ENCODE data around the gene CCDC195. TPM values are rescaled to one million over a fixed set of nuclear protein-coding genes. Genes with fewer than 3 reads are reported as not detected.

CCDC195 gene
- total and polyA plus RNA-seq, 8 donors: not detected

DNA sequence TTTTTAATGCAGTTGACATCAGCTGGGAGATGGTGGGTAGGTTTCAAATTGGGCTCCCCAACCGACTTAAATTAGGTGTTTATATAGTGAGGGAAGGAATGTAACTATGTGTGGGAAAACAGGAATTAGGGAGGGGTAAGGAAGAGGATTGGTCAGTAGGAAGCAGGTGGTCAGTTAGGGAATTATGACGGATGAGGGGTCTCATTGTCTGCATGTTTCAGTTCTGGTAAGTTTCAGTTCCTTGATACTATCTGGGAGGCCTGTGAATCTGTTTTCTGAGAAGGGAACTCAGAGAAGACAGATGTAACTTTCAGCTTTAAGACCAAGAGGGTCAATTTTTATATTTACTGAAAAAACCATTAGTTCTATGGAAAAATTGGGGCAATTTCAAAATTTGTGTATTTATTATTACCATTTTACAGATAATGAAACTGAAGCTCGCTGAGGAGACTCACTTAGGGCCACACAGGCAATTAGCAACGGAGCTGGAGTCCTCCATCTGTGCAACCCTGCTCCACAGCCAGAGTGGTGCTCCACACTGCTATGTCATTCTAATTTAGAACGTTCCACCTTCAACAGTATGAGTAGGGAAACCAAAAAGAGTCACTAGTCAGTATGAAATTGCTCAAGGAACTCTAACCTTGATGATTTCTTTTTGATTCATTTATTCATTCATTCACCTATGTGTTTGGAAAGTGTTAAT, 36.0 kb upstream of the CCDC195 start:
- no peak overlapping the region for H3K4me3 ChIP-seq
- no peaks in the 10 kb centered on the region for H3K4me1 ChIP-seq
- ATAC-seq: no peak
- H3K27ac ChIP-seq: no peak overlapping the region
- DNase-seq: no peak
- no peaks in the 10 kb centered on the region for H3K27me3 ChIP-seq
- TF ChIP-seq, protein P1, sequence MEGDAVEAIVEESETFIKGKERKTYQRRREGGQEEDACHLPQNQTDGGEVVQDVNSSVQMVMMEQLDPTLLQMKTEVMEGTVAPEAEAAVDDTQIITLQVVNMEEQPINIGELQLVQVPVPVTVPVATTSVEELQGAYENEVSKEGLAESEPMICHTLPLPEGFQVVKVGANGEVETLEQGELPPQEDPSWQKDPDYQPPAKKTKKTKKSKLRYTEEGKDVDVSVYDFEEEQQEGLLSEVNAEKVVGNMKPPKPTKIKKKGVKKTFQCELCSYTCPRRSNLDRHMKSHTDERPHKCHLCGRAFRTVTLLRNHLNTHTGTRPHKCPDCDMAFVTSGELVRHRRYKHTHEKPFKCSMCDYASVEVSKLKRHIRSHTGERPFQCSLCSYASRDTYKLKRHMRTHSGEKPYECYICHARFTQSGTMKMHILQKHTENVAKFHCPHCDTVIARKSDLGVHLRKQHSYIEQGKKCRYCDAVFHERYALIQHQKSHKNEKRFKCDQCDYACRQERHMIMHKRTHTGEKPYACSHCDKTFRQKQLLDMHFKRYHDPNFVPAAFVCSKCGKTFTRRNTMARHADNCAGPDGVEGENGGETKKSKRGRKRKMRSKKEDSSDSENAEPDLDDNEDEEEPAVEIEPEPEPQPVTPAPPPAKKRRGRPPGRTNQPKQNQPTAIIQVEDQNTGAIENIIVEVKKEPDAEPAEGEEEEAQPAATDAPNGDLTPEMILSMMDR (IDR thresholded peaks at IDR 0.05): no peak
- no peaks in the 10 kb centered on the region for H3K36me3 ChIP-seq
- H3K9me3 ChIP-seq: peaks cover 0 to 4% of the 10 kb centered on the region in 2 donors
- intact Hi-C loops (cut with DNase I): no loop called here

DNA sequence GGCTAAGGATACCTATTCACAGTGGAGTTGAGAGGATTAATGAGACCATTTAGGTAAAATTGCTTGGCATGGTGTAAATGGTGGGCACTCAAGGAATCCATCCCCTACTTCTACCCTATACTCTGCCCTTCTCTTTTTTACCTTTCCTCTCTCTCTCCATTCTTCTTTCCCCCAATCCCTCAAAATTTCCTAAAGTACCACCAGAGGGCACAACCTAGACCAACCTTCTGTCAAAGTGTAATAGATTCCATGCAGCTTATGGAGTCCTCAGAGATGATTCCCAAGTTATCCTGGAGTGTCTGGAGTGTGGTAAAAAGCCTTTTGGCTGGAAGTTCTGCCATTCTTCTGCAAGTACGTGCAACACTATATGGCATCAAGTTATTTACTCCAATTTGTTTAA, 33.0 kb upstream of the CCDC195 start:
- H3K4me3 ChIP-seq: no peak overlapping the region
- TF ChIP-seq, protein P1 (IDR thresholded peaks at IDR 0.05): no peak
- H3K36me3 ChIP-seq: no peaks in the 10 kb centered on the region
- no peak for ATAC-seq
- no peaks in the 10 kb centered on the region for H3K9me3 ChIP-seq
- no peak for DNase-seq
- intact Hi-C loops (cut with DNase I): no loop called here
- no peak overlapping the region for H3K27ac ChIP-seq
- H3K4me1 ChIP-seq: no peaks in the 10 kb centered on the region
- no peaks in the 10 kb centered on the region for H3K27me3 ChIP-seq

DNA sequence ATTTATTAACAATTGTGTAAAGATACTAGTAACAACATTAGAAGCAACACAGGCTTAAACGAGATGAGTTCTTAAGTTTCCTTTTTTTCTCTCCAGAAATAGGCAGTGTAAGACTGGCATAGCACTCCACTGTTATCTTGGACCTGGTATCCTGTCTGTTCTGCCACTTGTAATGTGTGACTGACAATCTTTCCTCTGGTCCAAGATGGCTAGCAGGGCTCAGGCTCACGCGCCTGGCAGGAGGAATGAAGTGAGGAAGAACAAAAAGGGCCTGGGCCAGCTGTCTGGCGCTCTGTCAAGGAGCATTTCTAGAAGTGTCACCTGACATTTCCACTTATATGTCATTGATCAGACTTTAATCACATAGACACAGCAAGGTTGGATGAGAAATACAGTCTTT, 31.6 kb upstream of the CCDC195 start:
- H3K27me3 ChIP-seq: no peaks in the 10 kb centered on the region
- DNase-seq: no peak
- H3K36me3 ChIP-seq: no peaks in the 10 kb centered on the region
- no peak for ATAC-seq
- no peaks in the 10 kb centered on the region for H3K4me1 ChIP-seq
- intact Hi-C loops (cut with DNase I): no loop called here
- no peak overlapping the region for H3K4me3 ChIP-seq
- no peak overlapping the region for H3K27ac ChIP-seq
- TF ChIP-seq, protein P1 (IDR thresholded peaks at IDR 0.05): no peak
- no peaks in the 10 kb centered on the region for H3K9me3 ChIP-seq

DNA sequence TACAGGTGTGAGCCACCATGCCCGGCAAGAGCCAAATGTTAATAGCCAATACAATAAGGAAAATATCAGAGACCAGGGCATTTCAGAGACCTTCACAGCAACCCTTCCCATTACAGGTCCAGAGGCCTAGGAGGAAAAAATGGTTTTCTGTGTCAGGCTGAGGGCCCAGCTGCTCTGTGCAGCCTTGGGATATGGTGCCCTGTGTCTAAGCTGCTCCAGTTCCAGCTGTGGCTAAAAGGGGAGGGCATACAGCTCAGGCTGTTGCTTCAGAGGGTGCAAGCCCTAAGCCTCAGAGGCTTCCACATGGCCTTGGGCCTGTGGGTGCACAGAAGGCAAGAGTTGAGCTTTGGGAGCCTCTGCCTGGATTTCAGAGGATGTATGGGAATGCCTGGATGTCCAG, 20.1 kb upstream of the CCDC195 start:
- TF ChIP-seq, protein P1 (IDR thresholded peaks at IDR 0.05): no peak
- DNase-seq: no peak
- Histone ChIP-seq H3K27ac (no peak overlapping the region), H3K4me3 (no peak overlapping the region), H3K9me3 (peaks cover 0 to 20% of the 10 kb centered on the region in 2 donors), H3K27me3 (no peaks in the 10 kb centered on the region), H3K4me1 (no peaks in the 10 kb centered on the region), H3K36me3 (no peaks in the 10 kb centered on the region)
- intact Hi-C loops (cut with DNase I): no loop called here
- ATAC-seq: no peak

DNA sequence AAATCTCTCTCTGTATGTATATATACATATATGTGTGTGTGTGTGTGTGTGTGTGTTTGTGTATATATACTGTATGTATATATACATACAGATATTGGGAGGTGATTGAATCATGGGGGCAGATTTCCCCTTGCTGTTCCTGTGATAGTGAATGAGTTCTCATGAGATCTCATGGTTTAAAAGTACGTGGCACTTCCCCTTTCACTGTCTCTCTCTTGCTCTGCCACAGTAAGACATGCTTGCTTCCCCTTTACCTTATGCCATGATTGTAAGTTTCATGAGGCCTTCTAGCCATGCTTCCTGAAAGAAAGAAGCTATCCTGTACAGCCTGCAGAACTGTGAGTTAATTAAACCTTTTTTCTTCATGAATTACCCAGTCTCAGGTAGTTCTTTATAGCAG, 18.8 kb upstream of the CCDC195 start:
- intact Hi-C loops (cut with DNase I): no loop called here
- Histone ChIP-seq H3K4me1 (no peaks in the 10 kb centered on the region), H3K27ac (no peak overlapping the region), H3K4me3 (no peak overlapping the region), H3K9me3 (peaks cover 0 to 20% of the 10 kb centered on the region in 2 donors), H3K36me3 (no peaks in the 10 kb centered on the region), H3K27me3 (no peaks in the 10 kb centered on the region)
- DNase-seq (no peak), ATAC-seq (no peak)
- TF ChIP-seq, protein P1 (IDR thresholded peaks at IDR 0.05): no peak
